SK-N-MC (cell line): ENCODE measurements around the gene SFXN5.

ENCODE experiments used
- EZH2 ChIP-seq: fragments of 200-600 bp; sonication (generic); IDR thresholded peaks from one replicate; pipeline ENCODE4 v1.6.1; 2017; ENCODE audit warnings: antibody characterized with exemption
- POLR2AphosphoS5 ChIP-seq: IDR thresholded peaks from 2 replicates; pipeline ENCODE4 v1.6.1; 2012; ENCODE audit warnings: mild to moderate bottlenecking, low read depth, low read length, borderline replicate concordance

DNA sequence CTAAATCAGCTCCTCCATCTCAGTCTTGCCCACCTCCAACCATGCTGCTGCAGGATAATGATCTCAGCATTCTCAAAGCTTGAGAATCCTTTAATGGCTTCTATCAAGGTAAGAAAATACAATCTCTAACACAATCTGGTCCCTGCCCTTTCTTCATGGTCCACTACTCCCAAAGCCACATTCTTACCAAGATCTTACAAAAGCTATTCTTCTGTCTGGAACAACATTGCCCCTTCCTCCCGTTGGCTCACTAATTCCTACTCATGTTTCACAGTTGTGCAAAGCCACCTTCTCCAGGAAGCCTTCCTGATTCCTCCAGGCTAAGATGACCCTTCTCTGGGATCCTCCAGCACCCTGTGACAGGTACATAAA lies 5.9 kb upstream of the SFXN5 start:
- no peak for TF ChIP-seq EZH2
- no peak for TF ChIP-seq POLR2AphosphoS5
